GM12878 (cell line): ENCODE data around the gene C3orf20. TPM values are rescaled to one million over a fixed set of nuclear protein-coding genes. Genes with fewer than 3 reads are reported as not detected.

ENCODE experiments used
- ATAC-seq: fragments of 200-7000 bp; cut with Tn5 transposase; 3 replicates; pipeline ENCODE4 v1.9.1; 2020; ENCODE audit warnings: mild to moderate bottlenecking, moderate library complexity
- BruUV-seq: library from RNA; stranded (reverse); fragments of 400-500 nt; replicated peaks from 2 replicates; lab custom pipeline; 2021; lab: Mats Ljungman, UMichigan
- CTCF ChIA-PET: fragments of 300-600 bp; sonication (Branson Sonifier 250); formaldehyde crosslinking; extraction: SDS; loops from one replicate; lab custom pipeline; 2021; ENCODE audit warnings: inconsistent platforms; lab: Yijun Ruan, JAX
- POLR2A ChIA-PET: fragments of 350-600 bp; formaldehyde crosslinking; extraction: SDS; loops from one replicate; lab custom pipeline; 2021; ENCODE audit warnings: inconsistent platforms; lab: Charles Lee
- RAD21 ChIA-PET: fragments of 300-600 bp; sonication (Branson Sonifier 250); formaldehyde crosslinking; loops from one replicate; lab custom pipeline; 2023; ENCODE audit warnings: antibody characterized with exemption; ENCODE audit not compliant: unreplicated experiment; lab: Charles Lee
- SMC1A ChIA-PET: fragments of 300-600 bp; sonication (Branson Sonifier 250); formaldehyde crosslinking; loops from one replicate; lab custom pipeline; 2023; ENCODE audit not compliant: unreplicated experiment, uncharacterized antibody; lab: Charles Lee
- DNase-seq: peaks from one replicate; pipeline ENCODE4 v3.0.0-alpha.2; 2011; ENCODE audit warnings: low read depth, low spot score
- FAIRE-seq: peaks from 3 replicates; lab custom pipeline; 2011; peaks lifted over from hg19 to GRCh38; lab: Jason Lieb, UNC
- H2AFZ ChIP-seq: 2 replicates; pipeline ENCODE4 v1.6.0; 2011; ENCODE audit warnings: low read depth, low read length, control low read depth; ENCODE audit not compliant: control insufficient read depth
- H3K27ac ChIP-seq: 2 replicates; pipeline ENCODE4 v1.5.1; 2011; ENCODE audit warnings: control low read depth; ENCODE audit not compliant: control insufficient read depth, insufficient read depth
- H3K27me3 ChIP-seq, 2 experiments: replicated peaks in 1 of 2; 2 replicates each; pipeline versions ENCODE4 v1.6.0 to v1.6.1; 2011; ENCODE audit warnings: low read length in 1 of 2; ENCODE audit not compliant: control insufficient read depth in 2 of 2, insufficient read depth in 2 of 2
- H3K36me3 ChIP-seq, 2 experiments: 2 replicates each; pipeline ENCODE4 v1.5.1; 2011; ENCODE audit warnings: low read length in 1 of 2; ENCODE audit not compliant: control insufficient read depth in 2 of 2, insufficient read depth in 2 of 2
- H3K4me1 ChIP-seq: 2 replicates; pipeline ENCODE4 v1.6.1; 2011; ENCODE audit warnings: mild to moderate bottlenecking, low read length, moderate library complexity, mixed read lengths; ENCODE audit not compliant: control insufficient read depth, insufficient read depth
- H3K4me2 ChIP-seq: 2 replicates; pipeline ENCODE4 v1.6.0; 2011; ENCODE audit warnings: control low read depth; ENCODE audit not compliant: control insufficient read depth, insufficient read depth
- H3K4me3 ChIP-seq: fragments of 200-600 bp; sonication (generic); 2 replicates; pipeline ENCODE4 v1.5.1; 2016
- H3K79me2 ChIP-seq: 2 replicates; pipeline ENCODE4 v1.6.0; 2011; ENCODE audit warnings: low read length; ENCODE audit not compliant: control insufficient read depth, insufficient read depth
- H3K9ac ChIP-seq: 2 replicates; pipeline ENCODE4 v1.8.0; 2011; ENCODE audit warnings: low read length, control low read depth, mixed read lengths; ENCODE audit not compliant: control insufficient read depth, insufficient read depth
- H3K9me3 ChIP-seq: replicated peaks from 3 replicates; pipeline ENCODE4 v1.5.1; 2011; ENCODE audit warnings: mild to moderate bottlenecking, low read length; ENCODE audit not compliant: control insufficient read depth, insufficient read depth
- H4K20me1 ChIP-seq: 2 replicates; pipeline ENCODE4 v1.6.0; 2011; ENCODE audit not compliant: control insufficient read depth, insufficient read depth
- BRCA1 ChIP-seq: IDR thresholded peaks from 2 replicates; pipeline ENCODE4 v1.6.1; 2011; ENCODE audit warnings: low read depth, low read length, improper control_type of control experiment
- CBFB ChIP-seq: IDR thresholded peaks from 2 replicates; pipeline ENCODE4 v1.6.1; 2016; ENCODE audit warnings: antibody characterized with exemption, low read depth
- E4F1 ChIP-seq: fragments of 450-650 bp; IDR thresholded peaks from 2 replicates; pipeline ENCODE4 v1.6.1; 2018; ENCODE audit warnings: borderline replicate concordance, mild to moderate bottlenecking; ENCODE audit not compliant: partially characterized antibody
- HCFC1 ChIP-seq: fragments of 150-350 bp; IDR thresholded peaks from 2 replicates; pipeline ENCODE4 v1.6.1; 2014; ENCODE audit warnings: low read length
- HSF1 ChIP-seq: fragments of 150-350 bp; IDR thresholded peaks from 2 replicates; pipeline ENCODE4 v1.6.1; 2014; ENCODE audit warnings: mild to moderate bottlenecking, low read depth, low read length
- IRF3 ChIP-seq: fragments of 450-650 bp; IDR thresholded peaks from 2 replicates; pipeline ENCODE4 v1.6.1; 2014; ENCODE audit warnings: mild to moderate bottlenecking
- MAX ChIP-seq: IDR thresholded peaks from 2 replicates; pipeline ENCODE4 v1.6.1; 2012; ENCODE audit warnings: low read depth, low read length, improper control_type of control experiment
- MEF2A ChIP-seq: IDR thresholded peaks from 2 replicates; pipeline ENCODE4 v1.6.1; 2011; ENCODE audit warnings: low read depth, mild to moderate bottlenecking, low read length, moderate library complexity; ENCODE audit not compliant: insufficient read depth
- MTA2 ChIP-seq: fragments of 450-650 bp; IDR thresholded peaks from 2 replicates; pipeline ENCODE4 v1.6.1; 2016; ENCODE audit warnings: low read depth, mild to moderate bottlenecking, moderate library complexity
- MXI1 ChIP-seq: fragments of 150-350 bp; IDR thresholded peaks from 2 replicates; pipeline ENCODE4 v1.6.1; 2011; ENCODE audit warnings: low read depth, mild to moderate bottlenecking, inconsistent platforms, low read length, improper control_type of control experiment
- MYB ChIP-seq: fragments of 150-350 bp; IDR thresholded peaks from 2 replicates; pipeline ENCODE4 v1.6.1; 2014; ENCODE audit warnings: mild to moderate bottlenecking, low read depth, low read length, borderline replicate concordance
- REST ChIP-seq: IDR thresholded peaks from 2 replicates; pipeline ENCODE4 v1.6.1; 2012; ENCODE audit warnings: mild to moderate bottlenecking, low read depth, low read length
- TCF3 ChIP-seq: IDR thresholded peaks from 2 replicates; pipeline ENCODE4 v1.6.1; 2012; ENCODE audit warnings: low read depth, mild to moderate bottlenecking, low read length, borderline replicate concordance; ENCODE audit not compliant: insufficient read depth
- WRNIP1 ChIP-seq: IDR thresholded peaks from 2 replicates; pipeline ENCODE4 v1.6.1; 2011; ENCODE audit warnings: low read depth, low read length, improper control_type of control experiment, borderline replicate concordance
- ZNF217 ChIP-seq: fragments of 450-650 bp; IDR thresholded peaks from 2 replicates; pipeline ENCODE4 v1.6.1; 2017; ENCODE audit warnings: antibody characterized with exemption, mild to moderate bottlenecking
- WGBS: methylation state at CpG from one replicate; pipeline ENCODE4 v1.1.6; 2016; ENCODE audit warnings: low lambda C conversion rate; ENCODE audit not compliant: insufficient replicate concordance, insufficient coverage; ENCODE audit errors: missing lambda C conversion rate; 5-methylcytosine and 5-hydroxymethylcytosine counted together
- in situ Hi-C: fragments of 300-500 bp; cut with MboI; formaldehyde crosslinking; loops from 9 replicates; pipeline ENCODE4 v1.14.3; 2018; ENCODE audit warnings: mixed read lengths
- intact Hi-C: fragments of 100-400 bp; cut with micrococcal nuclease; formaldehyde crosslinking; loops from one replicate; pipeline ENCODE4 v1.14.2; 2022; ENCODE audit not compliant: unreplicated experiment
- polyA plus RNA-seq, 11 experiments: library from polyadenylated mRNA; depleted of rRNA in 4 of 11; unstranded in 6 of 11; stranded (reverse) in 5 of 11; fragments of >200 nt; fragmentation: Nextera tagmentation in 4 of 11; fragmentation: Illumina TruSeq in 1 of 11; extraction: Ambion mirVana in 4 of 11; extraction: Trizol in 1 of 11; gene quantifications; 1 replicate in 1 of 11; 2 replicates in 10 of 11; pipeline versions ENCODE4 v1.2.1 to v1.2.3, GENCODE V29; 2011 to 2016; ENCODE audit warnings: inconsistent platforms in 2 of 11, missing spikeins in 2 of 11, low read depth in 1 of 11
- total RNA-seq, 4 experiments: library from RNA; depleted of rRNA in 3 of 4; stranded (reverse); fragments of >200 nt in 3 of 4; fragmentation: Illumina TruSeq in 1 of 4; extraction: Trizol in 1 of 4; gene quantifications; 2 replicates each; pipeline versions ENCODE4 v1.2.1 to v1.2.3, GENCODE V29; 2013 to 2021

Gene C3orf20
- total and polyA plus RNA-seq, 10 of the 15 experiments (the other 5 are each of a cell fraction or from before 2014, with no cell fraction given): 0.05 to 2.9 (median 1.0) TPM

- 58% methylated on average over 14 of the region's 14 CpGs for WGBS
- no peak overlapping the region for H3K27ac ChIP-seq
- H3K4me1 ChIP-seq: no peaks in the 10 kb centered on the region
- SMC1A ChIA-PET: interaction anchor here (1.1 kb wide), 1 partner anchor 23 kb away, joined by 3 read pairs; no protein-coding TSS in a partner anchor
- no peak overlapping the region for H2AFZ ChIP-seq
- intact Hi-C loops: no loop called here
- H4K20me1 ChIP-seq: no peaks in the 10 kb centered on the region
- no peak for TF ChIP-seq MAX
- TF ChIP-seq MYB: no peak
- no peak for TF ChIP-seq MXI1
- no peak for TF ChIP-seq MTA2
- no peak for TF ChIP-seq REST
- no peak for TF ChIP-seq MEF2A
- no peak for TF ChIP-seq CBFB
- no peak for TF ChIP-seq ZNF217
- no peak for TF ChIP-seq HSF1
- TF ChIP-seq WRNIP1: no peak
- no peak for TF ChIP-seq IRF3
- TF ChIP-seq E4F1: no peak
- no peak for TF ChIP-seq BRCA1
- no peak for TF ChIP-seq TCF3
- TF ChIP-seq HCFC1: no peak
- RAD21 ChIA-PET: interaction anchor here (1.2 kb wide), 1 partner anchor 102 kb away, joined by 3 read pairs; no protein-coding TSS in a partner anchor
- BruUV-seq: no TSS peak
- ATAC-seq (no peak), FAIRE-seq (no peak), DNase-seq (no peak)
- no peak overlapping the region for H3K4me2 ChIP-seq
- H3K27me3 ChIP-seq: no peaks in the 10 kb centered on the region
- in situ Hi-C loops: no loop called here
- H3K4me3 ChIP-seq: no peak overlapping the region
- H3K9me3 ChIP-seq: no peaks in the 10 kb centered on the region; the same call in 2 of the 3 replicates
- no peaks in the 10 kb centered on the region for H3K79me2 ChIP-seq
- no peak overlapping the region for H3K9ac ChIP-seq
- CTCF ChIA-PET: interaction anchor here (1.0 kb wide), 1 partner anchor 24 kb away, joined by 3 read pairs; no protein-coding TSS in a partner anchor
- POLR2A ChIA-PET: no interaction called here
- H3K36me3 ChIP-seq: no peaks in the 10 kb centered on the region
These were observed 82.3 kb downstream of the C3orf20 start for GRCh38 chr3:14757153-14757700.
